ENCODE data around the gene CCDC93.

CCDC93 gene

GRCh38 chr2:117879003-117879402, 134.9 kb downstream of the CCDC93 start:
- DNase-seq = no peak

GRCh38 chr2:117875786-117876185, 138.1 kb downstream of the CCDC93 start:
- no peak for DNase-seq
